ENCODE data around the gene BRSK2. TPM values are rescaled to one million over a fixed set of nuclear protein-coding genes. Genes with fewer than 3 reads are reported as not detected.
"Not testable (repeated sequence)": the region's sequence is repeated elsewhere in the genome, so short reads cannot be mapped to it uniquely, and the experiment has no call there.

Gene BRSK2
- total RNA-seq, 1 experiment from 2014 or later = 0.76 TPM

DNA sequence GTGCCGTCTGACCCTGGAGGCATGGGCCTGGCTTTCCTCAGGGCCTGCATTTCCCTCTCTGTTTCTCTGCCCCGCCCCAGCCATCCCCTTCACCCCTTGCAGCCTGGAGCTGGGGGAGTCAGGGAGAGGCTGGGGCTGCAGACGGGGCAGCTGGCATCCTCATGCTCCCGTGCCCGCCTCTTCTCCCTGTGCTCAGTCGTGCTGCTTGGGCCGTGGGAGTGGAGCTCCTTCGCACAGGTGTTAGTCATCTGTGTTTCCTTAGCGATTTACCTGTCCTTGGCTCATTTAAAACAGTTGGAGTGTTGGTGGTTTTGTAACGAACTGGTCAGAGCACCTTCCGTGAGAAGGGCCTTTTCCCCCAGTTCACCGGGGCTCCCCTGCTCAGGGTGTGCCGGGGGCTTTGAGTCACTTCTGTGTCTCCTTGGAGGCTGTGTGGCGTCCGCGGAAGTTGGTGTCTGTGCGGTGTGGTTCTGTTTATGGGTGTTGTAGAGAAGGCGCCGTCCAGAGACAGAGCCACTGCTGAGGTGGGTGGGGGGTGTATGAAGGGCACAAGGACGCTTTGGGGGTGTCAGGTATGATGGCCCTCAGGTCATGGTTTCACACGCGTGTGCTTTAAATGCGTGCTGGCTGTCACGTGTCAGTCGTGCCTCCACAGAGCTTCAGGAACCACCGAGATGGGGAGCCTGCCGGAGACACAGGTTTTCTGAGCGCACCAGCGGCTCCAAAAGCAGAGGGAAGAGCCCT is 19.5 kb downstream of the BRSK2 start:
- no peak for DNase-seq (ENCODE audit: low spot score)

DNA sequence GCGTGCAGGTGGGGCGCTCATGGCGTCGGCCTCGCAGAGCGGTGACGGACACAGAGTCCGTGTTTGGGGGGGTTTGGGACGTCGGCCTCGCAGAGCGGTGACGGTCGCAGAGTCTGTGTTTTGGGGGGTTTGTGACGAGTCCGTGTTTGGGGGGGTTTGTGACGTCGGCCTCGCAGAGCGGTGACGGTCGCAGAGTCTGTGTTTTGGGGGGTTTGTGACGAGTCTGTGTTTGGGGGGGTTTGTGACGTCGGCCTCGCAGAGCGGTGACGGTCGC is 20.1 kb downstream of the BRSK2 start:
- not testable (repeated sequence) for DNase-seq (ENCODE audit: low spot score)

DNA sequence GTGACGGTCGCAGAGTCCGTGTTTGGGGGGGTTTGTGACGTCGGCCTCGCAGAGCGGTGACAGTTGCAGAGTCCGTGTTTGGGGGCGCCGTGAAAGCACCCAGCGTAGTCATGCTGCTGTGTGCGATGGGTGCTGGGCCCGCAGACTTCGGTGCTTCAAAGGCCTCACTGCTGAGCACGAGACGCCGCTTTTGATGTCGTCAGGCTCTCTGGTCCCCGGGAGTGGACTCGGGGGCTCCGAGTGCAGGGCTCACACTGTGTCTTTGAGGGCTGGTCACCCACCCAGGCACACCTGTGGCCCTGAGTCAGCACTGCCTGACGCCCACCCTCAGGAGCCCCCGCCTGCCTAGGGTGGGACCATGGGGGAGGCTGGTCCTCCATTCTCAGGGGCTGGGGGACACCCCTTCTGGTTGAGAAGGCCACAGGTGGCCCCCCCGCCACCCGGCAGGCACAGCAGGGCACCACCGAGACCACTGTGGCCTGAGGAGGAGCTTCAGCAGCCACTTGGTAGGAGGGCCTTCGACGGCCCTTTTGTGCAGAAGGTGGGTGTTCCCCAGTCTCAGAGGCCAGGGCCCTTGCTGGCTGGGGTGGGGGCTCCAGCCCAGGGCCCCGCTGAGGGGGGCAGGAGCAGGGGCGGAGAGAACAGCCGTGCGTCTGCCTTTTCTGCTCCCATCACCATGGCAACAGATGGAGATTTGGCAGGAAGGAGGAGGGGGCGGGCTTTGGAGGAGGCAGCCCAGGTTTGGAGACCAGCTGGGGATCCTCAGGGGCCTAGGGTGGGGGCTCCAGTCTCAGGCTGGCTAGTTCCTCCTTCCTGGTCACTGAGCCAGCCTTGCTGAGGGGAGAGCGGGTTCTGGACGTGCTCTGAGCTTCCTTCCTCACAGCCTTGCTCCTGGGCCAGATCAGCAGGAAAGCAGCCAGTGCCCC is 20.9 kb downstream of the BRSK2 start:
- no peak for DNase-seq (ENCODE audit: low spot score)

DNA sequence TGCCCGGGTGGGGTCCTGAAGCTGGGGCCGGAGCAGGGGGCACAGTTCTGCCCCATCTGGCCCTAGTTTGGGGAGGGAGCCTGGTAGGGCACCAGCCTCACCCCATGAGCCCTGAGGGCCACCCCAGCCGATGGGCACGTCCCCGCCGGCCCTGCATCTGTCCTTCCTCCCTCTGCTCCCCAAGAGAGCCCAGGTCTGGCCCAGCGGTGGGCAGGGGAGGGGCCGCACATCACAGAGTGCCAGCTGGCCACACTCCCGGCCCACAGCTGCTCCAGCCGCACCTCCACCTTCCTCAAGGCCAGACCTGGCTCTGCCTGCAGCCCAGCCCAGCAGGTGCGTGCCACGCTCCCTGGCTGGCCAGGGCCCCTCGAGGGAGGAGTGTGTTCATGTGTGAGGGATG is 21.6 kb downstream of the BRSK2 start:
- DNase-seq (ENCODE audit: low spot score) = no peak

DNA sequence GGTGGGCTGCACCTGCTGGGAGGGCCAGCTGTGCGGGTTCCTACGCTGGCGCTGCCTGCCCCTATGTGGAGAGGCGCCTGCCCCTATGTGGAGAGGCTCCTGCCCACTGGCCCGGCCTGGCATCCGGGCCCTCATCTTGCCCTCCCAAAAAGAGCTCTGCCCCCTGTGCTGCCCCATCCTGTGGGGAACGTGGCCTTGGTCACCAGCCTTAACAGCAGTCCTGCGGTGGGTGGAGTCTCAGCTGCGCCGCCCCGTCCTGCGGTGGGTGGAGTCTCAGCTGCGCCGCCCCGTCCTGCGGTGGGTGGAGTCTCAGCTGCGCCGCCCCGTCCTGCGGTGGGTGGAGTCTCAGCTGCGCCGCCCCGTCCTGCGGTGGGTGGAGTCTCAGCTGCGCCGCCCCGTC is 22.0 kb downstream of the BRSK2 start:
- not testable (repeated sequence) for DNase-seq (ENCODE audit: low spot score)

DNA sequence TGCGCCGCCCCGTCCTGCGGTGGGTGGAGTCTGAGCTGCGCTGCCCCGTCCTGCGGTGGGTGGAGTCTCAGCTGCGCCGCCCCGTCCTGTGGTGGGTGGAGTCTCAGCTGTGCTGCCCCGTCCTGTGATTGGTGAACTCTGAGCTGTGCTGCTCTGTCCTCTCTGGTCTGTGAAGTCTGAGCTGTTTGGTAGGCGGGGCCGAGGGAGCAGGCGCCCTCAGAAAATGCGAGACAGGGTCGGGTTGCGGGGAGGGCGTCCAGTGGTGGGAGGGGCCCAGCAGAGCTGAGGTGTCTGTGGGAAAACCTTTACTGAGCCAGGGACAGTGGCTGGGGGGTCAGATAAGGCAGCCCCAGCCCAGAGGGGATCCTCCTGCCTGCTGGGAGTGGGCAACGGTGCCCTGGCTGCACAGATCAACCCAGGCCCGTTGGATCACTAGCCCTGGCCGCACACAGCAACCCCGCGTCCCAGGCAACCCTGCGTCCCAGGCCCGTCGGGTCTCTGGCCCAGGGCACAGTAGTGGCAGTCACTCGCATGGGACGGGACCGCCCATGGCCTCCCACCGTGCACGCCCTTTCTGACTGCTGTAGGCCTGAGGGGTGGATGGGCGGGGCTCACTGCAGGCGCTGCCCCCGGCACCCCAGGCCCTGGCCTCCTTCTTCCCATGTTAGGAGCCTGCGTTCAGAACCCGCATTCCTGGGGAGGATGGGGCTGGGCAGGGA is 22.8 kb downstream of the BRSK2 start:
- DNase-seq (ENCODE audit: low spot score) = no peak

DNA sequence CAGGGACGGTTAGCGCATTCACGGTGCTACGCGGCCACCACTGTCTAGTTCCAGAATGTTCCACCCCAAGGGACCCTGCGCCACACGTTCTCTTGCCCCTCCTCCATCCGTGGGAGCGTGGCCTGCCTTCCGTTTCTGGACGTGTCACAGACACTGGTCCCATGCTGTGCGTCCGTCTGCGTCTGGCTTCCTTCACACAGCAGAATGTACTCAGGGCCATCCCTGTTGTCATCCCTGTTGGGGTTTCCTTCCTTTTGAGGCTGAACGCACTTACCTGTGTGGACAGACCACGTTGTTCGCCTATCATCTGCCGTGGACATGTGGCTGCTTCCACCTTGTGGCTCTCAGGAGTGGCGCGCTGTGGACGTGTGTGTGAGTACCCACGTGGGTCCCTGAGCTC is 24.9 kb downstream of the BRSK2 start:
- DNase-seq (ENCODE audit: low spot score) = no peak

DNA sequence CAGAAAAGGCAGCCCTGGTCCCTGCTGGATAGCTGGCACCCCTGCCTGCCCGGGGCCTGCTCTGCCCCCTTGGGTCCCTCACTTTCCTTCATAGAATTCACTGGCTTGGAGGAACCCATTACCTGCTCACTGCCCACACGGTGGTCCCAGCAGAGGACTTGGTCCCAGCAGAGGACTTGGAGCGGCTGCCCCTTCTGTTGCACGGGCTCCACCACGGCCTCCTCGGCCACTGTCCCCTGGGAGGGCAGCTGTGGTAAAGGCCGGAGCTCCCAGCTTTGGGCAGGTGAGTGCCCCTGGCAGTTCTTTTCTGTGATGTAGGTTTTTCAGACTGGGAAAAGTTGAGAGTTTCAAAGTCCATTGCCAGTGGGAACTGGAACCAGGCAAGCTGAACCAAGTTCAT is 25.9 kb downstream of the BRSK2 start:
- DNase-seq (ENCODE audit: low spot score) = no peak

DNA sequence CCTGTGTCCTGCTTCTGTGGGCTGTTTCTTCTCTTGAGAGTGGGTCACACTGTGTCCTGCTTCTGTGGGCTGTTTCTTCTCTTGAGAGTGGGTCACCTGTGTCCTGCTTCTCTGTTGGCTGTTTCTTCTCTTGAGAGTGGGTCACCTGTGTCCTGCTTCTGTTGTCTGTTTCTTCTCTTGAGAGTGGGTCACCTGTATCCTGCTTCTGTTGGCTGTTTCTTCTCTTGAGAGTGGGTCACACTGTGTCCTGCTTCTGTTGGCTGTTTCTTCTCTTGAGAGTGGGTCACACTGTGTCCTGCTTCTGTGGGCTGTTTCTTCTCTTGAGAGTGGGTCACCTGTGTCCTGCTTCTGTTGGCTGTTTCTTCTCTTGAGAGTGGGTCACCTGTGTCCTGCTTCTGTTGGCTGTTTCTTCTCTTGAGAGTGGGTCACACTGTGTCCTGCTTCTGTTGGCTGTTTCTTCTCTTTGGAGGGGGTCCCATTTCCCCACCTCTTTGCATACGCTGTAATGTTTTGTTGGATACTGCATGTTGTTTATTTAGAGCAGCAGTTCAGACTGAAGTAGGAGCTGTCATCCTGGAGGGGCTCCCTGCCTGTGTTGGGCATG is 28.6 kb downstream of the BRSK2 start:
- not testable (repeated sequence) for DNase-seq (ENCODE audit: low spot score)

DNA sequence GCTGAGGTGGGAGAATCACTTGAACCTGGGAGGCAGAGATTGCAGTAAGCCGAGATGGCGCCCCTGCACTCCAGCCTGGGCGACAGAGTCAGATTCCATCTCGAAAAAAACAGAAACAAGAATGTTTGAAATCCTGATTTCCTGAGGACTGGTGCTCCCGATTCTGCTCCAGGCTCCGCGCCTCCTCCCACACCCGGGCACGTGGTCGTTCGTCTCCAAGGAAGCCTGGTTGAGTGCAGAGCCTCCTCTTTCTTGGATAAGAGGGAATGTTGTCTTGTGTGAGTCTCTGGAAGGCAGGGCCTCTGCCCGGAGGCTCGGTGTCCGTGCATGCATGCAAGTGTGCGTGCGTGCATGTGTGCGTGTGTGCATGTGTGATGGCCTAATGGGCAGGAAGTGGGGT is 30.1 kb downstream of the BRSK2 start:
- no peak for DNase-seq (ENCODE audit: low spot score)

DNA sequence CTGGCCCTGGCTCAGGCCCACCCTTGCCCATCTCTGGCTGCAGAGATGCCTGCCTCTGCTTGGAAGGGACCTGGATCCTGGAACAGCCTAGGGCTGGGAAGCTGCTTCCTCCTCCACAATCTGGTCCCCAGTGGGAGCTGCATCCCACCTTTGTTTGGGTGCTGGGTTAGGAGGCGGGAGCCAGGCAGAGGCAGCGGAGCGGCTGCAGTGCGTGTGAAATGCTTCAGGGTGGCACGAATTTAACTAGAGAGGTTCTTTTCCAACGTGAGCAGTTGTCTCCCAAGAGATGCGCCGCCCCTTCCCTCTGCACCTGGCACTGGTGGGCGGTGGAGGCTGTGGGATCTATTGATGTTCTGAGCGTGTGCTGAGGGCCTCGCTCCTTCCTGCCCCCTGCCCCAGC is 31.6 kb downstream of the BRSK2 start:
- DNase-seq (ENCODE audit: low spot score) = no peak

DNA sequence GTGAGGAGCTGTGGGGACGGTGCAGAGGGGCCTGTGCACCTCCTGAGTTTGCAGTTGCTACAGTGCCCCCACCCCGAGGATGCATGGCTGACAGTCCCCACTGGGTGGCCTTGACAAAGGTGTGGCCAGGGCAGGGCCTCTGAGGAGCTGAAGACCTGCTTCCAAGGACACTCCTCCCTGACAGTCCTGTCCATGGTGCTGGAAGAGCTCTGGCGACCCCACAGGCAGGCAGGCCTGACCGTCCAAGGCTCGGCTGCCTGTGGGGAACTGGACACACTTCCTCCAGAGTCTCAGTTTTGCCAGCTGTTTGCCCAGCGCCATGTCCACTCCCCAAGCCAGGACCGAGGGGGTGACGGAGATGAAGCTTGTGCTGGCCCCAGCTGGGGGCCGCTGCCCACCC is 32.7 kb downstream of the BRSK2 start:
- DNase-seq (ENCODE audit: low spot score) = peak; percentile 42

DNA sequence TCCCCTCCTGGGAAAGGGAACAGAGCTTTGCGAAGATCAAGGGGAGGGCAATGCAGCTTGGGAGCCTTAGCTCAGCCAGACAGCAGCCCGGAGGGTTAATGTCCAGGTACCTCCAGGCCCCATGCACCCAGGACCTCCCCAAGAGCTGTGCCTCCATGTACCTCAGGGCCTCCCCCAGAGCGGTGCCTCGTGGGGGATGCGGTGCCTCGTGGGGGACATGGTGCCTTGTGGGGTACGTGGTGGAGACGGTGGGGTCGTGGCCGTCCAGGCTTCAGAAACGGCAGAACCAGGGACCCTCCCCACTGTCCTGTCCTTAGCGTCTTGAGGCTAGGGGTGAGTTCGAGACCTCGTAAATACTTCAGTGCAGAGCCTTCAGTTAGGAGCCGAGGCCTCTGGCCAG is 33.2 kb downstream of the BRSK2 start:
- DNase-seq (ENCODE audit: low spot score) = no peak

DNA sequence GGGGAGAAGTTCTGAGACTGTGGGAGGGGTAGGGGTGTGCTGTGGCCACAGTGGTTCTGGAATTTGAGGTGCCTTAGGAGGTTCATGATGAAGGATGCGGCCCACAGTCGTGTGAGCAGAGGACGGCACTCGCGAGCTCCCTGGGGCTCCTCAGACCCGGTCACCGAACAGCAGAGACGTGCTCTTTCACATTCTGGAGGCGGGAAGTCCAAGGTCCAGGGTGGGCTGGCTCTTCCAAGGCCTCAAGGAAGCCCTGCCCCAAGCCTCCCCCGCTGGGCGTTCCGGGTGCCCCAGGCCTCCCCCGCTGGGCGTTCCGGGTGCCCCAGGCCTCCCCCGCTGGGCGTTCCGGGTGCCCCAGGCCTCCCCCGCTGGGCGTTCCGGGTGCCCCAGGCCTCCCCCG is 33.7 kb downstream of the BRSK2 start:
- DNase-seq (ENCODE audit: low spot score) = not testable (repeated sequence)

DNA sequence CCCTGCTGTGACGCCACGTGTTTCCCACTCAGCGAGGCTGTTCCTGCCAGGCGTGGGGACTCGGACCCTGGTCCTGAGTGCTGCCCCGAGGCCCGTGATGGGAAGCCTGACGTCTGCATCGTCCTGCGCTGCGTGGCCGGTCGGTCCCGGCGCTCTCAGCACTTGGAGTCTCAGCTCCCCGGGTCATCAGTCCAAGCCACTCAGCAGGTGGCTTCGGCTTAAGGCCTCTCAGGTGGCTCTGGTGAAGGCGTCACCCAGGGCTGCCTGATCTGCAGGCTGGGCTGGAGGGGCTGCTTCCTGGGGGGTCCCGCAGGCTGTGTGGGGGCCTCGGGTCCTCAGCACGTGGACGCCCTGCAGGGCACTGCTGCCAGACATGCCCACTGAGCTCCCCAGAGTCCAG is 35.3 kb downstream of the BRSK2 start:
- no peak for DNase-seq (ENCODE audit: low spot score)

DNA sequence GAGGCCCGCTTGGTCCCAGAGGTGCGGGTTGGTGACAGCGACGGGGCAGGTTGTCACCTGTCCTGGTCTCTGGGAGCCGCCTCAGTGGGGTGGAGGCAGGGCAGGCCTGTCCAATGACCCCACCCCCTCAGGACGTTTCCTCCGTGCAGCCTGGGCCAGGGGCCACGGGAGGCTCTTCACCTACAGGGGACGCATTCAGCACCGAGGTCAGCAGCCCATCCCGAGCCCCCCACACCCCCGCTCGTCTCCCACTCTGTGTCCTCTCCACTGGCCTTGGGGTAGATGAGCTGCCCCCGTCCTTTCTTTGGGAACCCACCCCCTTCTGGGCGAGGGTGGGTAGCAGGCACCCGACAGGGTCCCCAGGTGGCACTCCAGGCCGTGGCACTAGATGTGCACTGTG is 35.7 kb downstream of the BRSK2 start:
- DNase-seq (ENCODE audit: low spot score) = no peak

DNA sequence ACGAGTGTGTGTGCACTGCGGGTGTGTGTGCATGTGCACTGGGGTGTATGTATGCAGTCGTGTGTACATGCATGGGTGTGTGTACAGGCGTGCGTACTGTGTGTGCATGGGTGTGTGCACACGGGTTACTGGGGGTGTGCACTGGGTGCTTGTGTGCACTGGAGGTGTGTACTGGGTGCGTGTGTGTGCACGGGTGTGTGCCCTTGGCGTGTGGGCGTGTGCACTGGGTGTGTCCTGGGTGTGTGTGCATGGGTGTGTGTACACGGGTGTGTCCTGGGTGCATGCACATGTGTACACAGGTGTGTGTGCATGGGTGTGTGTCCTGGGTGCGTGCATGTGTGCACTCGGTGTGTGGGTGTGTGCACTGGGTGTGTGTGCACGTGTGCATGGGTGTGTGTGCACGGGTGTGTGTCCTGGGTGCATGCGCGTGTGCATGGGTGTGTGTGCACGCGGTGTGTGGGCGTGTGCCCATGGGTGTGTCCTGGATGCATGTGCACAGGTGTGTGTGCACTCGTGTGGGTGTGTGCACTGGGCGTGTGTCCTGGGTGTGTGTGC is 39.1 kb downstream of the BRSK2 start:
- no peak for DNase-seq (ENCODE audit: low spot score)

DNA sequence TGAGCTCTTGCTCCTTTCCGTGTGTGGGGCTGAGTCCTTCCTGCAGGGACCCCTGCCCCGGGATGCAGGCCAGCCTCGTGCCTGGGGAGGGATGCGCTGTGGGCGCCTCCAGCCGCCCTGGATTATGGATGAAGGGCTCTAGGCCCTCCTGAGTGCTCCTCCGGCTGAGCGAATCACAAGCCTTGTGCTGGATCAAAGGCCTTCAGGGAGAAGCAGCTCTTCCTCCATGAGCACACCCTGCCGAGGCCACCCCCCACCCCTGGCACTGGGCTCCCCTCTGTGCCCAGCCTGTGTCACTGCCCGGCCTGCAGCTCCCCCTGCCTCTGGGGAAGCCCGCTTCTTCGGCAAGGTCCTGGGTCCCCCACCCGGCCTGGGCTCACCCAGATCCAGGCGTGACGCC is 43.8 kb downstream of the BRSK2 start:
- no peak for DNase-seq (ENCODE audit: low spot score)

DNA sequence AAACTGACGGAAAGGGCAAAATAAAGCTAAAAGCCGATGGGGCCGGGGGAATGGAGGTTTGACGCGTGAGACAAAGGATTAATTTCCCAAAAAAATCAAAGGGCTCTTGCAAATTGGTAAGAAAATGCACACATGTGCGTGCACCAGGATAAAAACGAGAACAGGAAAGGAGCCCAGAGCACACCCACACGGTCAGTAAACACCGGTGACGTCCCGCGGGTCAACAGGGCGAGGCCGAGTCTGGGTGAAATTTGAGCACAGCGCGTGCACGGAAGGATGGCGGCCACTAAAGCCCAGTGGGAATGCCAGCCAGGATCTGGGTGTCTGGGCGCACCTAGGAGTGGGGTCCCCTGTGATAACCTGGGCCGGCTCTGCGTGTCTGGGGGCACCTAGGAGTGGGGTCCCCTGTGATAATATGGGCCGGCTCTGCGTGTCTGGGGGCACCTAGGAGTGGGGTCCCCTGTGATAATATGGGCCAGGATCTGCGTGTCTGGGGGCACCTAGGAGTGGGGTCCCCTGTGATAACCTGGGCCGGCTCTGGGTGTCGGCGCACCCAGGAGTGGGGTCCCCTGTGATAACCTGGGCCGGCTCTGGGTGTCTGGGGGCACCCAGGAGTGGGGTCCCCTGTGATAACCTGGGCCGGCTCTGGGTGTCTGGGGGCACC is 44.4 kb downstream of the BRSK2 start:
- no peak for DNase-seq (ENCODE audit: low spot score)

DNA sequence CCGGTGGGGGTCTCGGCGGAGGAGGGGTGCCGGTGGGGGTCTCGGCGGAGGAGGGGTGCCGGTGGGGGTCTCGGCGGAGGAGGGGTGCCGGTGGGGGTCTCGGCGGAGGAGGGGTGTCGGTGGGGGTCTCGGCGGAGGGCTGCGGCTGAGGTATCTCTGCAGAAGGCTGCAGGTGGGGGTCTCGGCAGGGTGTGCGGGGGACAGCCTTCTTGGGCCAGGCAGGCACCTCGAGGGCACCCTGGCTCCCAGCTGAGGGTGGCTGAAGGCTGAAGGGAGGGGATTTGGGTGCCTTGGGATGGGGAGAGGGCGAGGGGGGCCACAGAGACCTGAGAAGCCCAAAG is 45.7 kb downstream of the BRSK2 start:
- not testable (repeated sequence) for DNase-seq (ENCODE audit: low spot score)

DNA sequence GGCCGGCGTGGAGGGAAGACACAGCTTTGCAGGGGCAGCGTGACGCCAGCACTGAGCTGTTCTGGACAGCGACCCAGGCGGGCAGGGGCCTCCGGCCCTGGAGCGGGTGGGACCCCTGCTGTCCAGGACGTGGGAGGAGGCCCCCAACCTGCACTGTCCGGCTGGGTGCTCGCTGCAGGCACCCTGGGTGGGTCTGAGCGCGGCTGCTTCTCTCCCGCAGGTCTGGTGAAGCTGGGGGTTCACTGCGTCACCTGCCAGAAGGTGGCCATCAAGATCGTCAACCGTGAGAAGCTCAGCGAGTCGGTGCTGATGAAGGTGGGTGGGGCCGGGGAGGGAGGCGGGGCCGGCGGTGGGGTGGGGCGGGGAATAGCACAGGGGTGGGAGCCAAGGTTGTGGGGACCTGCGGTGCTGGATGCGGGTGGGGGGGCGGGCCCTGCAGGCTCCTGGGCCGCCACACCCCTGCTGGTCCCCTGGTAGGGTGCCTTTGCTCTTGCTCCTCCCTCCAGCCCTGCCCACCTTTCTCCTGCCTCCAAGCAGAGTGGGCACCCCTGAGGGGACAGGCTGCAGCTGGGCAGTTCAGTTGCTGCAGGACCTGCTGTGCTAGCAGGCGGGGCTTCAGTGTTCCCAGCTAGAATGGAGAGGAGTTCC is 46.2 kb downstream of the BRSK2 start:
- DNase-seq (ENCODE audit: low spot score) = peak; percentile 45
